Measurements from ENCODE around the gene KIF5B.

- no peak for TF ChIP-seq CTCF (IDR thresholded peaks at IDR 0.05)
- no peak for TF ChIP-seq POLR2A (IDR thresholded peaks at IDR 0.05)
Measured at GRCh38 chr10:31962826-31963588, 93.2 kb downstream of the KIF5B start.

Data from thyroid gland (tissue), 4 donors.